Upper lobe of right lung (tissue), 1 donor: ENCODE data around the gene PCNX4. TPM values are rescaled to one million over a fixed set of nuclear protein-coding genes. Genes with fewer than 3 reads are reported as not detected.

ENCODE experiments used
- ATAC-seq: fragments of 200-7000 bp; cut with Tn5 transposase; one replicate; pipeline ENCODE4 v1.9.1; 2020; ENCODE audit warnings: mild to moderate bottlenecking, moderate library complexity
- DNase-seq: peaks from one replicate; pipeline ENCODE4 v3.0.0-alpha.2; 2020
- H3K27ac ChIP-seq: fragments of 200-600 bp; one replicate; pipeline ENCODE4 v1.8.0; 2022
- H3K27me3 ChIP-seq: fragments of 200-600 bp; one replicate; pipeline ENCODE4 v1.8.0; 2022; ENCODE audit warnings: mild to moderate bottlenecking
- H3K36me3 ChIP-seq: fragments of 200-600 bp; one replicate; pipeline ENCODE4 v1.8.0; 2022
- H3K4me1 ChIP-seq: fragments of 200-600 bp; one replicate; pipeline ENCODE4 v1.8.0; 2022
- H3K4me3 ChIP-seq: fragments of 200-600 bp; one replicate; pipeline ENCODE4 v1.8.0; 2022; ENCODE audit warnings: mild to moderate bottlenecking
- H3K9me3 ChIP-seq: fragments of 200-600 bp; one replicate; pipeline ENCODE4 v1.8.0; 2022
- CTCF ChIP-seq: fragments of 200-600 bp; IDR thresholded peaks from one replicate; pipeline ENCODE4 v1.8.0; 2022; ENCODE audit warnings: antibody characterized with exemption
- intact Hi-C: fragments of 100-400 bp; cut with DNase I; formaldehyde crosslinking; loops from one replicate; pipeline ENCODE4 v1.11.0; 2022
- total RNA-seq: library from RNA; stranded (reverse); fragmentation: NEBNext Ultra II Directional; extraction: Animal tissue kit (Norgen Biotek cat#: 25700); gene quantifications from one replicate; pipeline ENCODE4 v1.2.1, GENCODE V29; 2021
- donor health status: DM: no; HTN: yes; CAD: no; lungs with severe emphysema.

PCNX4 gene
- total RNA-seq, 1 donor from 2014 or later: 39.9 TPM

GRCh38 chr14:60188696-60189095 is 97.0 kb downstream of the PCNX4 start:
- no peak for ATAC-seq
- Histone ChIP-seq H3K4me1 (peaks cover 4% of the 10 kb centered on the region), H3K4me3 (no peak overlapping the region), H3K27me3 (no peaks in the 10 kb centered on the region), H3K36me3 (no peaks in the 10 kb centered on the region), H3K9me3 (no peaks in the 10 kb centered on the region), H3K27ac (no peak overlapping the region)
- TF ChIP-seq CTCF: no peak
- intact Hi-C loops: loop anchor here (10.0 kb wide), 2 partner anchors 124 to 224 kb away; no protein-coding TSS in a partner anchor
- no peak for DNase-seq

GRCh38 chr14:60189923-60190840 is 98.5 kb downstream of the PCNX4 start:
- no peaks in the 10 kb centered on the region for H3K27me3 ChIP-seq
- intact Hi-C loops: loop anchor here (10.0 kb wide), 2 partner anchors 125 to 225 kb away; no protein-coding TSS in a partner anchor
- no peak overlapping the region for H3K4me3 ChIP-seq
- H3K4me1 ChIP-seq: no peaks in the 10 kb centered on the region
- no peak overlapping the region for H3K27ac ChIP-seq
- H3K36me3 ChIP-seq: no peaks in the 10 kb centered on the region
- no peaks in the 10 kb centered on the region for H3K9me3 ChIP-seq
- DNase-seq (no peak), ATAC-seq (no peak)
- no peak for TF ChIP-seq CTCF

- intact Hi-C loops: no loop called here
- Histone ChIP-seq H3K4me1 (no peaks in the 10 kb centered on the region), H3K27me3 (no peaks in the 10 kb centered on the region), H3K27ac (no peak overlapping the region), H3K36me3 (no peaks in the 10 kb centered on the region), H3K4me3 (no peak overlapping the region), H3K9me3 (no peaks in the 10 kb centered on the region)
- DNase-seq: no peak
- no peak for TF ChIP-seq CTCF
- ATAC-seq: no peak
Observed at GRCh38 chr14:60195179-60195810, 103.6 kb downstream of the PCNX4 start.

GRCh38 chr14:60196291-60196690 is 104.6 kb downstream of the PCNX4 start:
- intact Hi-C loops: no loop called here
- H3K27me3 ChIP-seq: no peaks in the 10 kb centered on the region

More at GRCh38 chr14:60196291-60196690, 104.6 kb downstream of the PCNX4 start:
- TF ChIP-seq CTCF: no peak
- Histone ChIP-seq H3K4me3 (no peak overlapping the region), H3K9me3 (no peaks in the 10 kb centered on the region), H3K36me3 (no peaks in the 10 kb centered on the region), H3K4me1 (no peaks in the 10 kb centered on the region), H3K27ac (no peak overlapping the region)
- DNase-seq: no peak
- no peak for ATAC-seq
